GM21381 (cell line): Measurements from ENCODE around the gene SLC24A4.
A peak's percentile ranks its signal among the peaks of the same experiment; 100 is the strongest.

Experiments used
- ATAC-seq: cut with Tn5 transposase; IDR thresholded peaks from one replicate; pipeline ENCODE4 v1.9.1; 2021; ENCODE audit warnings: mild to moderate bottlenecking, moderate library complexity; ENCODE audit not compliant: unreplicated experiment

SLC24A4 gene

DNA sequence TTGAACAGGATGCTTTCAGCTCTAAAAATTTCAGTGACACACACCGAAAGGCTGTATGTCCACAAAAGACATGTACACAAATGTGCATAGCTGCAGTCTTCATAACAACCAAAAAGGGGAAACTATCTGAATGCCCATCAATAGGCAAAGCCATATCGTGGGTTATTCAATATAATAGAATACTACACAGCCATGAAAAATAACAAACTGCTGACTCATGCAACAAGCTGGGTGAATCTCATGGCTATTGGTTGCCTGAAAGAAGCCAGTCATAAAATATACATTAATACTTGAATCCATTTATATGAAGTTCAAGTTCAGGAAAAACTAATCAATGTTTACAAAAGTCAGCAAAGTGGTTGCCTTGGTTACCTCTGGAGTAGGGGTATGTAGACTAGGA, 132.3 kb downstream of the SLC24A4 start:
- no peak for ATAC-seq

DNA sequence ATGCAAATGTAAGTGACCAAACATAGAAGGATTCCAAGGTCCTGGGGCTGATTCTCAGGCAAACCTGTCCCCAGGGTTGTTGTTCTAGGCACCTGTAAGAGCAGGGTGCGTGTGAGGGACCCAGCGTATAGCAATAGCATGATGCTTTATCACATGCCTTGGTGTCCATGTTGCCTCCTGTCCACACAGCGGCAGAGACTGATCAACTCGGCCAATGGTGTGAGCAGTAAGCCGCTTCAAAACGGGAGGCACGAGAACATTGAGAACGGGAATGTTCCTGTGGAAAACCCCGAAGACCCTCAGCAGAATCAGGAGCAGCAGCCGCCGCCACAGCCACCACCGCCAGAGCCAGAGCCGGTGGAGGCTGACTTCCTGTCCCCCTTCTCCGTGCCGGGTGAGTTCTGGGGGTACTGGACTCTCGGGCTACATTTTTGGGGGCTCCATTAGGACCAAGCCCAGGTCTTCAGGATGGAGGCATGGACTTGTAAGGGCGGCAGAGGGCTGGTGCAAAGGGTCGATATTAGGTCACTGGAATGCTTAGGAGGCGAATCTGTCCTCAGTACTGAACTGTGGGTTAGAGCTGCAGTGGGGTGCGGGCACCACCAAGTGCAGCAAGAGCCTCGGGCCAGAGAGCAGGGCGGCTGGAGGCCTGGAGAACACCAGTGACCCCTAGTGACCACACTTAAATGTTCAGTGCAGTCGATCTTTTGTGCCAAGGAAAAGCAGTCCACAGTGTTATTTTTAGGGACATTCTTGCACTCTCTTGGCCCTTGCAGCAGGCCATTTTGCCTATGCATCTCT, 133.4 kb downstream of the SLC24A4 start:
- no peak for ATAC-seq

DNA sequence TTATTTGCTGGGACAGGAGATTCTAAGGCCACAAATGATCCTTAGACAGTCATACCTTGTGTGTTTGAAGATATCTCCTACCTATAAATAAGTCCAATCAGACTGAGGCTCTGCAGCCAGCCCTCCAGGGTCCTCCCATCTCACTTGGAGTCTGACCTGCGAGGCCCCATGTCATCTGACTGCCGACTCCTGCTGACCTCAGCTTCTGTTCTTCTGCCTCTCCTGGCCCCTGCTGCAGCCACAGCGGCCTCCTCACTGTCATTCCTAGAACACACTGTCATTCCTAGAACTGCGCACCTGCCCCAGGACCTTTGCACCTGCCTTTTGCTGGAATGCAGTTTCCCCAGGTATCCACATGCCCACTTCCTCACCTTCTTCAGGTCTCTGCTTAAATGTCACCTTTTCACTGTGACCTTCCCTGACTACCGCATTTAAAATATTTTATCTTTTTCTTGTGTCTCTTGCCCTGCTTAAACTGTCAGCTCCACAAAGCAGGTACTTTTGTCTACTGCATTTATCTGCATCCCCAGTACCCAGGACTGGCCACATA, 134.1 kb downstream of the SLC24A4 start:
- no peak for ATAC-seq

DNA sequence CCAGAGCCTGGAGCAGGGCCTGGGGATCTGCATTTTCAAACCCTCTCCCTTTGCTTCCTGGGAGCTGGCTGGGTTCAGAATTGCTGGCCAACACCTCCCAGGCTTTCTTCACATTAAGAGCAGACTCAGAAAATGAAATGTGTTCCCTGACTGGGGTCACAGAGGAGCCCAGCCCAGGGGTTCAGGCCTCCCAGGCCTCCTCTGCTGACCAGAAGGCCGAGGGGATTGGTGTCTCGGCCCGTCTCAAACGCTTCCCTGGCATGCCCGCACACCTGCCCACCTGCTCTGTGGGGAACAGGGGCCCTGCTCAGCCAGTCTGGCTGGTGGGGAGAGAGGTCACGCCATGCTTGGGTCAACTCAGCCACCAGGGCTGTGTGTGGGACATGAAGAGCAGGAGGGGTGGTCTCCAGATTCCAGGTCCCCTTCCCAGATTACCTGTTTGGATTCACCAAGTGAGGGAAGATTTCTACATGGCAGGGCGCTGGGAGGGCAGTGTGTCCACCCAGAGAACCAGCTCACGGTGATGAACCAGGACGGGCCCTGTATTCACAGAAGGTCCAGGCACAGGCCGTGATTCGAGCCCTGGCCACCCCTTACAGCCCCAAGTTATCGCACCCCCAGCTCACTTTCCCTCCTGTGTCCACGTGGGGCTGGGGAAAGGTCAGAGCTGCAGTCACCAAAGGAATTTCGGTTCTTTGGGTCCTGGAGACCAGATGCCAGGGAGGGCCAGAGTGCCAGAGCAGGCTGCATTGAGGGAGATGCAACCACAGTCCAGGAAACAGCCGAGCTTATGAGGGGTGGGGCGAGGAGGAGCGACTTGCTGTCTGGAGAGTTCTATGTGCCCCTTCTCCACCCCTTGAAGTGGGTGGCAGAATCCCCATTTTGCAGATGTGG, 135.4 kb downstream of the SLC24A4 start:
- no peak for ATAC-seq

DNA sequence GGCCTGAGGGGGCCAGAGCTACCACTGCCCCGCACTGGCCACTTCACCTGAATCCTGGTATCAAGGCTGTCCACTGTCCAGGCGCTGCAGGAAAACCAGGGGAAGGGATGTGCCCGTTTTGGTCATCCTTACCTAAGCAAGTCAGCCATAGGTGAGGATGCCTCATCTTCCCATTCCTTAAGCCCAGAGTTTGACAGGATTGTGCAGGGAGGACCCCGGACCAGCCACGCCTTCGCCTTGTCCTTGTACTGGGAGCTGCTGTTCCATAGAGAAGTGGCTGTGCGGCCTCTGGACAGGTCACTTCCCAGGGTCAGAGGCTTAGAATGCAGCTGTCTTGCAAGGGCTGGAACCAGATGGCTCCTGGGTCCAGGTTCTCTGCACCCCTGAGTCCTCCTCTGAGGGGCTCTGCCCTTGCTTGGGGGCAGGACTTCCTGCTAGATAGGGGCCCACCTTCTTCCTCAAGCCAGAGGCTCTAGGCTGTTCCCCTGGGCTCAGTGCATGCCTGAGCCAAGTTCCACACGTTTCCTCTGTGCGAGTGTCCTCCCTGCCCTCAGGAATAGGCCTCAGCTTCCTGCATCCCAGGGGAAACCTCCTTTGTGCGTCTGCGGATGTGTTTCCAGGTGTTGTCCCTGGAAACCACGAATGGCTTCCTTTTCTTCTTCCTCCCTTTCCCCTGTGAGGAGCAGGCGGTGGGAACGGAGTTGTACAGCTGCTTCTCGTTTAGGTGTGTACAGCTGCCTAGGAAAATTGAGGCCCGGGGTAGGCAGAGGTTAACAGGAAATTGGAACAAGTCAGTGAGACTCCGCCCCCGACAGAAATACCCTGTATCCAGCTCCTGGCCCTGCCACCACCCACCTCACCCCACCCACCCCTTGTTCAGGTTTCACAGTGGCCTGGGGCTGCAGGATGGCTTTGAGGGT, 136.3 kb downstream of the SLC24A4 start:
- ATAC-seq, result no peak

DNA sequence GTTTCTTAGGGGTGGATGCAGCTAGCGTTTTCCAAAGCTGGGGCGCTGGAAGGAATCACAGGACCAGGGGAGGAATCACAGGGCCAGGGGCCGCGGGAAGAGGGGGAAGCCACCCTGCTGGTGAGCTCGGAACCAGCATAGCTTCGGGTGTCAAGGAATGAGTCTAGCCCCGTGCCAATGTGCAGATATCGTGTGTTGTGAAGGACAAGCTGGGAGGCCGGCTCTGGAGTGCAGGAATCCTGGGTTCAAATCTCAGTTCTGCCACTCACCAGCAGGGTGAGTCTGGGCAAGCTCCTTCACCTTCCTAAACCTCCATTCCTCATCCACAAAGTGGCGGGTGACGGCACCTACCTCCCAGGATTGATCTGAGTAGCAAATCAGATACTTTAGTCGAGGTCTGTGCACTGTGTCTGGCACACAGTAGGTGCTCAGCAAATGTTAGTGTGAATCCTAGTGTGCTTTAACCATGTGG, 137.0 kb downstream of the SLC24A4 start:
- ATAC-seq, result no peak

DNA sequence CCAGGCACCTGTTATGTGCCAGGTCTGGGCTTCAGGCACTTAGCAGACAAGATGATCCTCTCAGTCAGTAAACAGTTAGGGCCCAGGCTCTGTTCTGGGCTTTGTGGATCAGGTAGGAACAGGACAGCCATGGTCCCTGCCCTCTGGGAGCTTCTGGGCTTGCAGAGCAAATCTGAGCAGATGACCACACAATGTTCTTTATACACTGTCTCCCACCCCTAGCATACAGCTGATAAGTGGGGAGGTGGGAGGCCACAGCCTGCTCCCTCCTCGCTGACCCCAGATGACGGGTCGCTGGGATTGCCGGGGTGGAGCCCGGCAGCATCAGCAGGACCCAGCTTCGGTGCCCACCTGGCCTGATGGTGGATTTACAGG, 137.6 kb downstream of the SLC24A4 start:
- ATAC-seq, result no peak

DNA sequence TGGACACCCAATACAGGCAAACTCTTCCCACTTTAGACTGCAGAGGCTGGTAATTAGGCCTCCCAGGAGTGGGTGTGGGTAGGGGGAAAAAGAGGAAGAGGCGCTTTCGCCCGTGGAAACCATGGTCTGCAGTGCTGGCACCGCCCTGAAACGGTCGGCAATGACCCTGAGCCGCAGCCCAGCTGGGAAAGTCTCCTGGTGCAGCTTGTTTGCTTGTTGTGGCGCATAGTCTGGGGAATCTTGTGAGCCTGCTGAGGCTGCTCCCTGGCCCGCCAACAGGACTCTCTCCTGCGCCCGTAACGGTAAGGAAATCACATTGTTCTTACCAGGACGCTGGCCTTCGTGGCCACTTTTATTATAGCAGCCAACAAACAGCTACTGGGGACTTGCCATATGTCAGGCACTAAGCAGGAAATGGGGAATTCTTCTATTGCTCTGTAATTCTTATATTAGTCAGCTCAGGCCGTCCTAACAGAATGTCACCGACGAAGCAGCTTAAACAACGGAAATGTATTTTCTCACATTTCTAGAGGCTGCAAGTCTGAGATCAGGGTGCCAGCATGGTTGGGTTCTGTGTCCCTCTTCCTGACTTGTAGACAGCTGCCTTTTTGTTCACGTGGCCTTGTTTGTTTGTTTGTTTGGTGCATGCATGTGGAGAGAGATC, 138.1 kb downstream of the SLC24A4 start:
- ATAC-seq, result peak; percentile 60

DNA sequence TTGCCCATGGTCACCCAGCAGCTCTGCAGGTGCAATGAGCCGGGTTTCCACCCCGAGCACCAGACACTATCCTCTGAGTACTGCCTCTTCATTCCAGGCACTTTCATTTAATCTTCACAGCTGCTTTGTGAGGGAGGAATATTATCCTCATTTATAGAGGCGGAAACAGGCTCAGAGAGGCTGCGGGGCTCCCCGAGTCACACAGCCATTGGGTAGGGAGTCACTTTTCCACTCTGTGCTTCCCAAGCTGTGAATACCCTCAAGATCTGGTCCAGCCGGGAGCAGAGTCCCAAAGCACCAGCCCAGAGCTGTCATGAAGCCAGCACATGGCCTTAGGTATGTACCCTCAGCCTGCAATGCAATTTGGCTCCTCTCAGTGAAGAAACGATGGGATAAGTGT, 138.9 kb downstream of the SLC24A4 start:
- no peak for ATAC-seq

DNA sequence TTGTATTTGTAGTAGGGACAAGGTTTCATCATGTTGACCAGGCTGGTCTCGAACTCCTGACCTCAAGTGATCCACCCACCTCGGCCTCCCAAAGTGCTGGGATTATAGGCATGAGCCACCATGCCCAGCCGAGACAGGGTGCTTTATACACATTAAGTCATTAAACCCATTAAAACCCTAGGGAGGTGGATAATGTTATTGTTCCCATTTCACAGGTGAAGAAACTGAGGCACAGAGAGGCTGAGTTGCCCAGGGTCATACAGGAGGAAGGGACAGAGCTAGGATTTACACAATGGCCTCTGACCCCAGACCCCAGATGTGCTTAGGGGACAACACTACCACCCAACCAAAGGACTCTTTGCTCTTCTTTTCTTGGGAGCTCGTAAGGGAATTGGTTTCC, 139.6 kb downstream of the SLC24A4 start:
- no peak for ATAC-seq

DNA sequence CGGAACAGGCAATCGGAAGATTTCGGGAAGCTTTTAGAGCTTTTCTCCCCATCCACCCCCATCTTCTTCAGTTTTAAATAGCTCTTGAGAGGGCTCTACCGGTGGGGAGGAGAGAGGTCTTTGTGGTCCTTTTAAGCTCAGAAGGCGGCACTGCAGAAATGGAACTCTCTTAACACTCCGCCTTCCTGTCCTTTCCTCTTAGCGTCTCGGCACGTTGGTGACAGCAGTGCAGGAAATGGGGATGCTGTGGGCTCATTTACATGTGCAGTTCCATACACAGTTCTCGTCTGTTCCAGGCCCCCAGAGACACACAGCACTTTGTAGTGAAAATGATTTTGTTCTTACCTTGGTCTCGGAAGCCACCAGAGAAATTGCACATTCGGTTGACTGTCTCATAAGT, 140.2 kb downstream of the SLC24A4 start:
- no peak for ATAC-seq

DNA sequence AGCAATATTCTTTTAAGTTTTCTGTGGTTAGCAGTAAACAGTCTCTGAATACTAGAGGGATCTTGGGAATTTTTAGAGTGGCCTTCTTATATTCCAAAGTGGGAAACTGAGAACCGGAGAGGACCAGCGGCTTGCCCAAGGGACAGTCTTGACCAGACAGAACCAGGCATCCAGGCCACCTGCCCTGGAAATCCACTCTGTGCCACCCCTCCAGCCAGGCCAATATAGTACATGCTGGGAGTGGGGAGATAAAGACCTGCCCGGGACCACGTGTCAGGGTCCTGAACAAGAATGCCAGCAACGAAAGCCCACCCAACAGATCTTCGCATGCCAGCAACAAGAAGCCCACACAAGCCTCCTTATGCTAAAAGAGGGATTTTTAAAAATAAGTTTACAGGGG, 141.2 kb downstream of the SLC24A4 start:
- no peak for ATAC-seq

DNA sequence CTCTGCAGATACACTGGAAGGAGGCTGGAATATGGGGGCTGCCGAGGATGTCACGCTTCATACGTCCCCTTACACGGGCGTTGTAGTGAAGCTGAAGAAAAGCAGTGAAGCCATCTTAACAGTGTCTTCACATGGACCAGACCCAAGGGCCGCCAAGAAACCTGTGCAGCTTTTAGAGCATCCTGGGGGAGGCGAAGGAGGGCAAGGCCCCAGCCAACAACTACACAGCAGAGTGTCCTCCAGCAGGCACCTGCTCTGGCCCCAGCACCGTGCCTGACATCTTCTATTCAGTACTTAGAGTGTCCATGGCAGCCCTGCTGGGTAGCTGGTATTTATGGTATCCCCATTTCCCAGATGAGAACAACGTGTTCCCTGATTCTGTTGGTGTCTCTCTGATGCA, 141.8 kb downstream of the SLC24A4 start:
- ATAC-seq, result no peak

DNA sequence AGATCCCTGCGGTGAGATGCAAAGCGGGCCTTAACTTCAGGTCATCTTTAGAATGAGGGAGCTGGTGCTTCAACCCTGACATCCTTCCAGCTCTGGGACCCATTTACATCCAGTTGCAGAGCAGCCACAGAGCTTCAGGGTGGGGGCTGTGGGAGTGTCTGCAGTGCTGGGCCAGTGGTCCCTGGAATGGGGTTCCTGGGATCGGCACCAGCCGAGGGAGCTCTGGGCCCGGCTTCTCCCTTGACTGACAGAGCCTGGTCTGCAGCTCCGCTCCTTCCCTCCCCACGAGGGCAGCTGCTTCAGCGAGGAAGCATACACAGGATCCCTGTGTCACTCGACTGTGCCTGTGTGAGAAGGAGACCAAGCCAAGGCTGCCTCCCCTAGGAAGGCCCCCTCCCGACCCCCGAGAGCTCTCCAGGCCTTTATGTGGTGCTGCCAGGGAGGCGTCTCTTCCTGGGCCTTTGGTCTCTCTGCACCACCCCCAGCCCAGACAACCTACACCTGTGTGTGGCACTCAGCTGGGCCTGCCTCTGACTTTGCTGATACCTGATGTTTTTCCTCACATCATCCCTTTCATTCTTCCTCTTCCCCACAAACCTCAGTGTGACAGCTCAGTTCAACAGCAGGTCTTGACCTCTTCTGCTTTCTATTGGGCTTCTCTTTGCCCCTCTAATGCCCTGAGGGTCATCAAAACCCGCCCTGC, 142.5 kb downstream of the SLC24A4 start:
- ATAC-seq, result no peak

DNA sequence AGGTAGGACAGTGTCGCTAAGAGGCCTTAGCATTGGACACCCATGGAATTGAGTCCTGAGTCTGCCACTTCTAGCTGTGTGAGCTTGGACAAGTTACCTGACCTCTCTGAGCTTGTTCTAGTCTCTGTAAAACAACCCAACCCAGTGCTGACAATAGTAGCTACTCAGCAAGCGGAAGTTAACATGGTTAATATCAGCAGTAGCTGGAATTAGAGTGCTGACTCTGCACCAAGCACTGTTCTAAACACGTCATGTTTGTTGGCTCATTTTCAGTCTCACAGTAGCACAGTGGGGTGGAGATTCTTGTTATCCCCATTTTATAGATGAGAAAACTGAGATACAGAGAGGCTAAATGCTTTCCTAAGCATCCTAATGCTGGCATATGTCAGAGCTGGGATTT, 143.1 kb downstream of the SLC24A4 start:
- no peak for ATAC-seq

DNA sequence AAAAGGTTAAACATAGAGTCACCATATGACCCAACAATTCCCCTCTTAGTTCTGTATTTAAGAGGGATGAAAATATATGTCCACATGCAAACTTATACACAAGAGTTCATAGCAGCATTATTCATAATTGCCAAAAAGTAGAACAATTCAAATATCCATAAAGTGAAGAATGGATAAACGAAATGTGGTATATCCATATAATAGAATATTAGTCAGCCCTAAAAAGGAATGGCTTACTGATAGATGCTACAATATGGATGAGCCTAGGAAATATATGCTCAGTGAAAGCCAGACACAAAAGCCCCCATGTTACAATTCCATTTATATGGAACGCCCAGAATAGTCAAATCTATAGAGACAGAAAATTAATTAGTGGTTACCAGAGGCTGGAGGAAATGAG, 146.6 kb downstream of the SLC24A4 start:
- ATAC-seq, result no peak

DNA sequence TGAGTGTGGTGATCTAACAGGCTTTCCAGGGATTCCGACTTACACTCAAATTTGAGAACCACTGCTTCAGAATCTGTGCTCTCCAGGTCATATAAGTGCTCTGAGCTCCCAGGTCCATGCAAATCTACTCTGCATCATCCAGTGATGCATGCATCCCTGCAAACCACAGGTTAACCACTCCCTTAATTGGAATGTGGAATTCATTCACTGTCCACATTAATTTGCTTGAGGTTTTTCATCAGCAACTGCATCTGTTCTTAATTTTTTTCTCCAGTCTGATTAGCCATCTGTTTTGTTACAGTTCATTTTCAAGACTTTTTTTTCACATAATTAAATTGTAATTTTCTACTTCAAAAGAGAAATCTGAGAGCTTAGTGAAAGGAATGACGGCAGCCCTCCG, 147.2 kb downstream of the SLC24A4 start:
- no peak for ATAC-seq

DNA sequence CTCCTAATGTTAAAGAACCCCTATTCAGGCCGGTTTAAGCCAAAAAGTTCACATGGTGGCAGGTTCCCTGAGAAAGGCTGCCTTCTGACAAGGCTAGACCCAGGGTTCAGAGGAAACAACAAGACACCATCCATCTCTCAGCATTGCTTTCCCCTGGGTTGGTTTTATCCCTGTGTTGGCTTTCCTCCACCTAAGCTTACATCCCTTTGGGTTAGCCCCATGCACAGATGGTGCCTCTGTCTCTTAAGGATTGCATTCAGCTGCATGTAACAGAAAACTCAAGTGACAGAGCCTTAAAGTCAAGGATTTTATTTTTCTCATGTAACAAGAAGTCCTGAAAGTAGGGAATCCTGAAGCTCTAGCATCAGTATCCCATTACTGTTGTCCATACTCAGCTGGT, 147.8 kb downstream of the SLC24A4 start:
- ATAC-seq, result no peak

DNA sequence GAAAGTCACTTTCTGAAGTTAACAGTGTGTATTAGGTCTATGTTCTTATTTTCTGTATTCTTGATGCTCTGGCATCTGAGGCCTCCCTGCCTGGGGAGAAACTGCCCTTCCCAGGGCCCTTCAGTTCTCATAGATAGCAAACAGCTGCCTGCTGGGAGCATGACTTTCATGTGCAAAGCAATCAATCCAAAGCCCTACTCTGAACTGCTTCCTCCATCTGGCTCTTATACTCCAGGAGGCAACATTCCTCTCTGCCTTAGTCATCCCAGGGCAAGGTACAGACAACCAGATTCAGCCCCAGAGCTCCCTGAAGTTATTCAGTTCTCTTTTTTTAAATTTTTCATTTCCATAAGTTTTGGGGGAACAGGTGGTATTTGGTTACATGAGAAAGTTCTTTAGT, 149.0 kb downstream of the SLC24A4 start:
- ATAC-seq, result no peak

DNA sequence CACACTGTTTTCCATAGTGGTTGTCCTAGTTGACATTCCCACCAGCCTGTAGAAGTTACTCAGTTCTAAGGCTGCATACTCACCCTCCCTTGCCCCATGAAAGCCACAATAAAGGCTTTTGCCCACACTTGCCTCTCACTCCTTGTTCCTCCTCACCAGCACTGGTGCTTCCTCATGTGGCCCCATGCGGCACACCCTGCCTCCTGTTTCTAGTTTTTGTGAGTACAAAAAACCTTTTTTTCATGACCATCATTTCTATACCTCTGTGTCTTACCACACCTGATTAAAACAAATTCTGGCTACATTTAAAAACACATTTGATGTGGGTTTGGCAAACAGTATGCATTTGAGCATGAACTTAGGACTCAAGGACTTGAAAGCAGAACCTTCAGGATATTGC, 149.9 kb downstream of the SLC24A4 start:
- ATAC-seq, result no peak
